ENCODE results near the gene NSUN4.

The NSUN4 gene

GRCh38 chr1:46400421-46400820 lies 59.8 kb downstream of the NSUN4 start:
- DNase-seq (ENCODE audit: low read depth in 1 of 2, low spot score in 1 of 2): no peak
- H3K4me3 ChIP-seq (replicated peaks; ENCODE audit: insufficient read depth, low read length): no peak overlapping the region
- H3K27me3 ChIP-seq (ENCODE audit: insufficient read depth, poor library complexity, severe bottlenecking): no peaks in the 10 kb centered on the region
- TF ChIP-seq GABPA (IDR thresholded peaks at IDR 0.05; ENCODE audit: low read depth) (no peak), REST (IDR thresholded peaks at IDR 0.05; ENCODE audit: insufficient replicate concordance, low read depth) (no peak), POLR2AphosphoS5 (IDR thresholded peaks at IDR 0.05; ENCODE audit: low read depth) (no peak), SPI1 (IDR thresholded peaks at IDR 0.05; ENCODE audit: borderline replicate concordance, low read depth) (no peak), CTCF (IDR thresholded peaks at IDR 0.05; ENCODE audit: insufficient read depth, low read length) (no peak)
- H3K27ac ChIP-seq (replicated peaks): no peak overlapping the region

GRCh38 chr1:46401154-46401913 lies 60.7 kb downstream of the NSUN4 start:
- no peak overlapping the region for H3K27ac ChIP-seq (replicated peaks)
- no peak for DNase-seq (ENCODE audit: low read depth in 1 of 2, low spot score in 1 of 2)
- no peak overlapping the region for H3K4me3 ChIP-seq (replicated peaks; ENCODE audit: insufficient read depth, low read length)
- TF ChIP-seq GABPA (IDR thresholded peaks at IDR 0.05; ENCODE audit: low read depth) (no peak), REST (IDR thresholded peaks at IDR 0.05; ENCODE audit: insufficient replicate concordance, low read depth) (no peak)
- H3K27me3 ChIP-seq (ENCODE audit: insufficient read depth, poor library complexity, severe bottlenecking): no peaks in the 10 kb centered on the region

DNA sequence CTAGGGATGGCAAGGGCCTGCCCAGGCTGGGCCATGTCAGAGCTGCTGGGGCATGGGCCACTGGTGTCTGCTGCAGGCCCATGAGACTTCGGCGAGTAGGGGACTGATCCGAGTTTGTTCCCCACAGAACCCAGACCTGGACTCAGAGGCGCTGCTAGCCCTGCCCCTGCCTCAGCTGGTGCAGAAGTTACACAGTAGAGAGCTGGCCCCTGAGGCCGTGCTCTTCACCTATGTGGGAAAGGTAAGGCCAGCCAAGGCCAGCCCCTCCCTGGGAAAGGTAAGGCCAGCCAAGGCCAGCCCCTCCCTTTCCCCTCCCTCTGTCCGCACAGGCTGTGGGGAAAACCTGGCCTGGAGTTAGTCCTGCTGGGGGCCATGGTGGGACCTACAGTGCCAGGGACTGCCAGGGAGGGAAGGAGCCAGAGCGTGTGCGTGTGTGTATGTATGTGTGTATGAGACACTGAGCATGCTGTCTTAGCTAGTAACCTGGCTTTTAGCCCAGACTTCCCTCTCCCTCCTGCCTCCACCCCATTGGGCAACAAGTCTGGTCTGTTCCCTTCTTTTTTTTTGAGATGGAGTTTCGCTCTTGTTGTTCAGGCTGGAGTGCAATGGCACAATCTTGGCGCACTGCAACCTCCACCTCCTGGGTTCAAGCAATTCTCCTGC lies 61.5 kb downstream of the NSUN4 start:
- DNase-seq (ENCODE audit: low read depth in 1 of 2, low spot score in 1 of 2): peak; percentile 80 to 93
- no peaks in the 10 kb centered on the region for H3K27me3 ChIP-seq (ENCODE audit: insufficient read depth, poor library complexity, severe bottlenecking)
- no peak overlapping the region for H3K4me3 ChIP-seq (replicated peaks; ENCODE audit: insufficient read depth, low read length)
- 0 out of 2 replicates have a peak overlapping the region, but pooled peaks have one; percentile 34 for H3K27ac ChIP-seq (replicated peaks)
- TF ChIP-seq CTCF (IDR thresholded peaks at IDR 0.05; ENCODE audit: insufficient read depth, low read length) (no peak), GABPA (IDR thresholded peaks at IDR 0.05; ENCODE audit: low read depth) (no peak), POLR2AphosphoS5 (IDR thresholded peaks at IDR 0.05; ENCODE audit: low read depth) (no peak; the same call in 1 of the 2 replicates), SPI1 (IDR thresholded peaks at IDR 0.05; ENCODE audit: borderline replicate concordance, low read depth) (peak; percentile 20; the same call in 1 of the 2 replicates), REST (IDR thresholded peaks at IDR 0.05; ENCODE audit: insufficient replicate concordance, low read depth) (no peak)
